Colon (tissue), 2 donors: ENCODE measurements around the gene PNPLA7.
"Not testable (repeated sequence)": the region's sequence is repeated elsewhere in the genome, so short reads cannot be mapped to it uniquely, and the experiment has no call there.

ENCODE experiments used
- FAIRE-seq: peaks from 2 replicates; lab custom pipeline; 2012; peaks lifted over from hg19 to GRCh38; lab: Jason Lieb, UNC
- donor health status: control.
- donor health status: control.

The PNPLA7 gene

GRCh38 chr9:137417161-137418021 is 132.8 kb downstream of the PNPLA7 start:
- FAIRE-seq: no peak

GRCh38 chr9:137416563-137417151 is 133.5 kb downstream of the PNPLA7 start:
- no peak for FAIRE-seq

- FAIRE-seq: no peak
These were observed 134.1 kb downstream of the PNPLA7 start for GRCh38 chr9:137416006-137416562.

- no peak for FAIRE-seq
These were observed 134.8 kb downstream of the PNPLA7 start for GRCh38 chr9:137415451-137415850.

GRCh38 chr9:137412431-137412830 is 137.8 kb downstream of the PNPLA7 start:
- FAIRE-seq: no peak

- no peak for FAIRE-seq
These were observed 138.4 kb downstream of the PNPLA7 start for GRCh38 chr9:137411645-137412380.

- FAIRE-seq: no peak
These were observed 138.9 kb downstream of the PNPLA7 start for GRCh38 chr9:137411260-137411644.

- FAIRE-seq: no peak
These were observed 139.3 kb downstream of the PNPLA7 start for GRCh38 chr9:137410891-137411249.

- FAIRE-seq: not testable (repeated sequence)
These were observed 139.8 kb downstream of the PNPLA7 start for GRCh38 chr9:137410236-137410890.
